HG03175 (cell line): Measurements from ENCODE around the gene OR10AD1.
"Not testable (repeated sequence)": the region's sequence is repeated elsewhere in the genome, so short reads cannot be mapped to it uniquely, and the experiment has no call there.

ENCODE experiments used
- ATAC-seq: cut with Tn5 transposase; IDR thresholded peaks from one replicate; pipeline ENCODE4 v1.9.1; 2021; ENCODE audit warnings: mild to moderate bottlenecking, moderate library complexity; ENCODE audit not compliant: unreplicated experiment

The OR10AD1 gene, protein sequence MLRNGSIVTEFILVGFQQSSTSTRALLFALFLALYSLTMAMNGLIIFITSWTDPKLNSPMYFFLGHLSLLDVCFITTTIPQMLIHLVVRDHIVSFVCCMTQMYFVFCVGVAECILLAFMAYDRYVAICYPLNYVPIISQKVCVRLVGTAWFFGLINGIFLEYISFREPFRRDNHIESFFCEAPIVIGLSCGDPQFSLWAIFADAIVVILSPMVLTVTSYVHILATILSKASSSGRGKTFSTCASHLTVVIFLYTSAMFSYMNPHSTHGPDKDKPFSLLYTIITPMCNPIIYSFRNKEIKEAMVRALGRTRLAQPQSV

GRCh38 chr12:48203192-48203591 is at the start of gene OR10AD1:
Gene OR10AD1 (minus strand): TSS chr12:48203292. CDS start chr12:48203292, 0 bp downstream.
- ATAC-seq = no peak

GRCh38 chr12:48247181-48247966 is 44.3 kb upstream of the OR10AD1 start:
- ATAC-seq = no peak

DNA sequence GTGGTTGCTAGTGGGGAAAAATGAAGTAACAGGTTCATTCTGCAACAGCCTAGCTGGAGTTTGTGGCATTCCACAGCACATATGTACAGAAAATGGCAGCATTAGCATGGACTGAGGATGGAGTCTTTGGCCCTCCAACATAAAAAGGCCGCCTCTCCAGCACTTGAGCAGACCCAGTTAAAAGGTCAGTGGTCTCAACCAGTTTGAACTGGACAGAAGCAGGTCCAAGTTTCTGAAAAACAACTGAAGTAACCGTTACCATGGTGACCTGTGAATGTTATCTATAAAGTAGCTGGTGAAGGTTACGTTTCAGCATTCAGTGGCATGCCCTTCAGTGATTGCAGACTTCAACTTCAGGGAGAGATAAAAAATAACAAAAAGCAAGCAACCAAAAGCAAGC is 34.1 kb upstream of the OR10AD1 start:
- no peak for ATAC-seq

- ATAC-seq = no peak
These were observed 32.8 kb upstream of the OR10AD1 start for GRCh38 chr12:48235796-48236333.

- ATAC-seq = not testable (repeated sequence)
These were observed 28.3 kb upstream of the OR10AD1 start for GRCh38 chr12:48231169-48231958.

- not testable (repeated sequence) for ATAC-seq
These were observed 21.4 kb upstream of the OR10AD1 start for GRCh38 chr12:48224533-48224932.

DNA sequence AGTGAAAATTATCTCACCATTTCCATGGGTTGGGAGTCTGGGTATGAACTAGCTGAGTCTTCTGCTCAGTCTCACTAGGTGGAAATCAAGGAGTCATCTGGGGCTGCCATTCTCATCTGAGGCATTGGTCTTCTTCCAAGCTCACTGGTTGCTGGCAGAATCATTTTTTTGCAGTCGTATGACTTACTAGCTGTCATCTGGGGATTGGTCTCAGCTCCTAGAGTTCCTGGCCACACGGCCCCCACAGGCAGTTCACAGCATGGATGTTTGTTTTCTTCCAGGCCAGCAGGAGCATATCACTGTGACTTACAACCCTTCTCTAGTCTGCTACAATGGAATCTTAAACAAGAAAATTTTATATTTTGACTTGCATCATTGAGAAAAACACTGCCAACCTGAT is 18.6 kb upstream of the OR10AD1 start:
- ATAC-seq = no peak

GRCh38 chr12:48220701-48221100 is 17.6 kb upstream of the OR10AD1 start:
- no peak for ATAC-seq

GRCh38 chr12:48219631-48220030 is 16.5 kb upstream of the OR10AD1 start:
- ATAC-seq = no peak

- no peak for ATAC-seq
These were observed 13.7 kb upstream of the OR10AD1 start for GRCh38 chr12:48216785-48217184.

DNA sequence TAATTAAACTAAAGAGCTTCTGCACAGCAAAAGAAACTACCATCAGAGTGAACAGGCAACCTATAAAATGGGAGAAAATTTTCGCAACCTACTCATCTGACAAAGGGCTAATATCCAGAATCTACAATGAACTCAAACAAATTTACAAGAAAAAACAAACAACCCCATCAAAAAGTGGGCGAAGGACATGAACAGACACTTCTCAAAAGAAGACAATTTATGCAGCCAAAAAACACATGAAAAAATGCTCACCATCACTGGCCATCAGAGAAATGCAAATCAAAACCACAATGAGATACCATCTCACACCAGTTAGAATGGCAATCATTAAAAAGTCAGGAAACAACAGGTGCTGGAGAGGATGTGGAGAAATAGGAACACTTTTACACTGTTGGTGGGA is 6.4 kb upstream of the OR10AD1 start:
- not testable (repeated sequence) for ATAC-seq

GRCh38 chr12:48202766-48203165 is 326 bp downstream of the OR10AD1 start:
- no peak for ATAC-seq

- no peak for ATAC-seq
These were observed 1.6 kb downstream of the OR10AD1 start for GRCh38 chr12:48201516-48201915.

DNA sequence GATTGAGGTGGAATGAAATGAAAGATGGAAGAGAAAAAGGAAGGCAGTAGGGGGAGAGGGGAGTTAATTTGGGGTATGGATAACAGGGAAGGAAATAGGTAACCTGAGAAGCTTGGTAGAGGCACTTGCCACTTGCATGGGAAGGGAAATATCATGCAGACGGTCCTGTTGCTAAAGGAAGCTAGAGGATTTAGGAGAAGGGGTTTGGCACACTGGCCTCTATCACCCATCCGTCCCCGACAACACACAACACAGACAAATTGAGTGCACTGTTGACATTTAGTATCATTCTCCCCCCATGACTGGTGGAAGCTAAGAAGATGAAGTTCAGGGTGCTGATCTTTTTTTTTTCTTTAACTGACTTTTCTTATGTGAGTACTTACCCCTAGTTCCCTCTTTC is 2.0 kb downstream of the OR10AD1 start:
- ATAC-seq = no peak

DNA sequence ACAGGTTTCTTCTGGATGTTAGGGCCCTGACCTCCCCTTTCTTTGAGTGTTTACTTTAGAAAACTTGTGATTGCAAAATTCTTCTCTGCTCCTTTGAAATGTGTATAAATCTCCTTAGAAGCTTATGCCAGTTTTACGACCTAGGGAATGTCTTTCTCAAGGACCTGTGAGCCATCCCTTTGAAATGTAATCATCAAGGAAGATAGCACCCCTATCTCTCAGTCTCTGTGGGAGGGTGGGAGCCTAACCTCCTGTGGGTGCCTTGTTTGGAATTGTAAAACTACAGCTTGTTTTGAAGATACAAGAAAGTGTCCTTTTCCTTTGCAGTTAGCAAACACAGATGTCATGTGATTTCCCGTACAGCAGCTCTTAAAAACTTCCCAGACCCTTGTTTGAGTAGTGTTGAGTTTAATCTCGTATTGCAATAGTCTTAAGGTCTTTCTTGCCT is 3.3 kb downstream of the OR10AD1 start:
- ATAC-seq = no peak

DNA sequence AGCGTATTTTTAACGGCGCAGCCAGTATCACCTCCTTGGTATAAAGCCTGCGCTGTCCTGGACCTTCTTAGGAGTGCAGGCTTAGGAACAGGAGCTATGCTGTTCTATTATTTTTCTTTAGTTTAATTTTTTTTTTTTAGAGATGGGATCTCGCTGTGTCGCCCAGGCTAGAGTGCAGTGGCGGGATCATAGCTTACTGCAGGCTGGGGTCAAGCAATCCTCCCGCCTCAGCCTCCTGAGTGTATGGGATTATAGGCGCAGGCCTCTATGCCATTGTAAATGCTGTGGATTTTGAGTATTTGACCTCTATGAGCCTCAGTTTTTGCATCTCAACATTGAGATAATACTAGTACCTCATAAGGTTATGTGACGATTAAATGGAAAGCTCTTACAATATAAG is 4.1 kb downstream of the OR10AD1 start:
- no peak for ATAC-seq

DNA sequence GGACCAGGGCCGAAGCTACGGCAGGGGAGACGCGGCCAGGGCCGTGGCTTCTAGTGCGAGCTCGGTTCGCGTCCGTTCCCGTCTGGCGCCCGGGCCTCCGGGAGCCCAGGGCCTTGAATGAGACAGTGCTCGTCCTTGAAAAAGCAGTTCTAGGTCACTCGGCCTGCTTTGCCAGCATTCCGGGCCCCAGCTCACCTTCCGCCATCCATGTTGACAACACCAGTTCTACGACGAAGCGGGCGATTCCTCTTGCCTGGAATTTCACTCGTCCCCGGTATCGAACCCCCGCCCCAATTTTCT is 4.5 kb downstream of the OR10AD1 start:
- peak; percentile 20 for ATAC-seq

GRCh38 chr12:48197971-48198671 is 5.0 kb downstream of the OR10AD1 start:
- peak; percentile 100 for ATAC-seq

- ATAC-seq = peak; percentile 33
These were observed 5.5 kb downstream of the OR10AD1 start for GRCh38 chr12:48197549-48197970.

- ATAC-seq = no peak
These were observed 8.3 kb downstream of the OR10AD1 start for GRCh38 chr12:48194799-48195201.

GRCh38 chr12:48193623-48194022 is 9.5 kb downstream of the OR10AD1 start:
- no peak for ATAC-seq
